ENCODE measurements around the gene CRB2. TPM values are rescaled to one million over a fixed set of nuclear protein-coding genes. Genes with fewer than 3 reads are reported as not detected.

The CRB2 gene
- total RNA-seq, 1 donor from 2014 or later = 1.2 TPM

DNA sequence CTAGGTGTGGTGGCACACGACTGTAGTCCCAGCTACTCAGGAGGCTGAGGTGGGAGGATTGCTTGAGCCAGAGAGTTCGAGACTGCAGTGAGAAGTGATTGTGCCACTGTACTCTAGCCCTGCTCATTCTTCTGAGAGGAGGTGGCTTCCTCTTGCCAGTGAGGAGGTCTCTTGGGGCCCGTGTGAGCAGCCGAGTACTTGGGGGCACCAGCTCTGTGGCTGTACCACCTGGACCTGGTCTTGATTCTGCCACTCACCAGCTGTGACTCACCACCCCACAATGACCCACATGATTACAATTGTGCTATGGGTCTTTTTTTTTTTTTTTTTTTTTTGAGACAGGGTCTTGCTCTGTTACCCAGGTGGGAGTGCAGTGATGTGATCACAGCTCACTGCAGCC is 18.0 kb upstream of the CRB2 start:
- Mint-ChIP-seq H3K9me3 (no peaks in the 10 kb centered on the region), H3K4me1 (peaks cover 95% of the 10 kb centered on the region), H3K27me3 (no peaks in the 10 kb centered on the region), H3K36me3 (ENCODE audit: low read depth) (no peaks in the 10 kb centered on the region), H3K4me3 (peak overlapping the region; percentile 85), H3K27ac (peak overlapping the region; percentile 96)
- POLR2A ChIA-PET = interaction anchor here (0.5 to 13.0 kb wide), 11 partner anchors 11 to 509 kb away, joined by 3 to 304 read pairs (median 18); partner anchors contain the start of genes PDCL and STRBP
- peak; percentile 61 for ATAC-seq (ENCODE audit: low read depth)
- TF ChIP-seq, protein P1, sequence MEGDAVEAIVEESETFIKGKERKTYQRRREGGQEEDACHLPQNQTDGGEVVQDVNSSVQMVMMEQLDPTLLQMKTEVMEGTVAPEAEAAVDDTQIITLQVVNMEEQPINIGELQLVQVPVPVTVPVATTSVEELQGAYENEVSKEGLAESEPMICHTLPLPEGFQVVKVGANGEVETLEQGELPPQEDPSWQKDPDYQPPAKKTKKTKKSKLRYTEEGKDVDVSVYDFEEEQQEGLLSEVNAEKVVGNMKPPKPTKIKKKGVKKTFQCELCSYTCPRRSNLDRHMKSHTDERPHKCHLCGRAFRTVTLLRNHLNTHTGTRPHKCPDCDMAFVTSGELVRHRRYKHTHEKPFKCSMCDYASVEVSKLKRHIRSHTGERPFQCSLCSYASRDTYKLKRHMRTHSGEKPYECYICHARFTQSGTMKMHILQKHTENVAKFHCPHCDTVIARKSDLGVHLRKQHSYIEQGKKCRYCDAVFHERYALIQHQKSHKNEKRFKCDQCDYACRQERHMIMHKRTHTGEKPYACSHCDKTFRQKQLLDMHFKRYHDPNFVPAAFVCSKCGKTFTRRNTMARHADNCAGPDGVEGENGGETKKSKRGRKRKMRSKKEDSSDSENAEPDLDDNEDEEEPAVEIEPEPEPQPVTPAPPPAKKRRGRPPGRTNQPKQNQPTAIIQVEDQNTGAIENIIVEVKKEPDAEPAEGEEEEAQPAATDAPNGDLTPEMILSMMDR (IDR thresholded peaks at IDR 0.05) = no peak
- CTCF ChIA-PET = interaction anchor here (1.1 to 2.8 kb wide), 2 partner anchors 12 to 113 kb away, joined by 7 to 15 read pairs; no protein-coding TSS in a partner anchor
- intact Hi-C loops (cut with micrococcal nuclease) = loop anchor here (1.0 to 2.0 kb wide), 4 partner anchors 12 to 243 kb away; no protein-coding TSS in a partner anchor
- DNase-seq = peak; percentile 61

DNA sequence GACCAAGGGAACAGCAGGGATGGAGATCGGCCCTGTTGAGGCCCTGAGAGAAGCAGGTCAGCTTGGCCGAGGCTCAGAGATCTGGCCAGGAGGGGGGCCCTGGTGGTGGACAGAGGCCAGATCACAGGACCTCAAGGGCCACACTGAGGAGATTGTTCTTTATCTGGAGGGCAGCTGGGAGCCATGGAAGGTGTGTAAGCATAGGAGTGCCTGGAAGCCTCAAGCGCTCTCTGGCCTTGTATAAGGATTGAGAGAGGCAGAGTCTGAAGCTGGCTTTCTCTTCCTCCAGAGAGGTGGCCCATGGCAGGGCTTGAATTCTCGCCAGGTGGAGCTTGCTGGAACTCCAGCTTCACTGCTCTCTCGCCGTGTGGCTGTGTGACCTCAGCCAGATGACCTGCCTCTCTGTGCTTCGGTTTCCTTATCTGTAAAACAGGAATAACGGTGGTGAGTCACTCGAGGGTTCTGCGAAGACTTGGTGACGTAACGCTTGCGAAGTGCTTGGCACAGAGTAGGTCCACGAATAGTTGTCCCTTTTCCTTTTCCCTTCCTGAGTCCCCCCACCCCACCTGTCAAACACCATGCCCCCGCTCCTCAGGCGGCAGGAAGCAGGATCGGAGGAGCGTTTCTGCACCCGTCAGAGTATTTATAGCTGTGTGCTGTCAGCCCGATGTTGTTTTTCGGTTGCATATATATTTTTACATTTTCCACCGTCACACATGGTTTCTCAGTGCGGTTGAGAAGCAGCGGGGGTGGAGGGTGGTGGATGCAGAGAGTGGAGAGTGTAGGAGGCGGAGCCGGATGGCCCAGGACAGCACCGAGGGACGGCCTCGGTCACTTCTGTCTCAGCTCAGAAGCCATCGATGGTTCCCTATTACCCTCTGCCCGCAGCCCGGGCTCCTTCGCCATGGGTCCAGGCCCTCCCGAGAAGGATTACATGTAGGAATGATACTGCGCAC is 17.0 kb upstream of the CRB2 start:
- Mint-ChIP-seq H3K4me3 (peak overlapping the region; percentile 85), H3K4me1 (peaks cover 97% of the 10 kb centered on the region), H3K9me3 (no peaks in the 10 kb centered on the region), H3K36me3 (ENCODE audit: low read depth) (no peaks in the 10 kb centered on the region), H3K27ac (peak overlapping the region; percentile 96), H3K27me3 (no peaks in the 10 kb centered on the region)
- ChIA-PET CTCF (interaction anchor here (0.7 to 2.9 kb wide), 7 partner anchors 10 to 237 kb away, joined by 3 to 17 read pairs (median 4); no protein-coding TSS in a partner anchor), POLR2A (interaction anchor here (0.5 to 13.0 kb wide), 32 partner anchors 9 to 948 kb away, joined by 3 to 304 read pairs (median 5); partner anchors contain the start of genes PDCL, RABGAP1, STRBP and ZBTB26)
- TF ChIP-seq, protein P1 (IDR thresholded peaks at IDR 0.05) = no peak
- peak; percentile 76 for DNase-seq
- ATAC-seq (ENCODE audit: low read depth) = peak; percentile 56
- intact Hi-C loops (cut with micrococcal nuclease) = loop anchor here (1.0 to 2.0 kb wide), 7 partner anchors 13 to 244 kb away; partner anchors contain the start of gene STRBP

DNA sequence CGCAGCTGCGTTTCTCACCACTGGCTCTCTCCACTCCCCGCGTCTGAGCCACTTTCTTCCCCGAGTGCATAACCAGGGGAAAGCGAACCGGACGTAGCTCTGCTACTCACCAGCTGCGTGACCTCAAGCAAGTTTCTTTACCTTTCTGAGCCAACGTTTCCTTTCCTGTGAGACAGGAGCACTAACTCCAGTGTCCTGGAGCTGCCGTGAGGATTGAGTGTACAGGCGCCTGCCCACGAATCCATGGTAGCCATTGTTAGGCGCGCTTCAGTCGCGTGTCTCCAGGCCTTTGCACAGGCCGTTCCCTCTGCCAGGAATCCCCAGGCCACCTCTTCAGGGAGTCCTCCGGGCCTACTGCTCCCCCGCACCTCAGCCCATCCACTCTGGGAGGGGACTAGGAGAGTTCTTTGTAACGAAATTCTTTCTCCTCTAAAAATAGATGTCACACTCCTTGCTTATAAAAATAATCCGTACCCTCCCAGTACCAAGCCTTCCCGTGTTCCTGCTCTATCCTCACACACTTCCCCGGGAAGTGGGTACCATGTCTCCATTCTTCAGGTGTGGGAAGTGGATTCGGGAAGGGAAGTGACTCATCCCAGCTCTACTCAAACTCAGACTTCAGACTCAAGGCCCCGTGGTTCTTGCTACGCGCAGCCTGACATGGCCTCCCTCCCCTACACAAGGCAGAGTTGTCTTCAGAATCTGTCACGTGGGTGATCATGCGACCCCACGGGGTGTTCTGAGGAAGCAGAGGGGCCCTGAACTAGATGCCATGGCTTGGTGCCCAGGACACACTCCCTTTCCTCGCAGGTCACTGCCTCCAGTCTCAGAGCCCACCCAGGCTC is 16.1 kb upstream of the CRB2 start:
- no peaks in the 10 kb centered on the region for H3K27me3 Mint-ChIP-seq
- CTCF ChIA-PET = interaction anchor here (0.7 to 2.9 kb wide), 6 partner anchors 9 to 238 kb away, joined by 3 to 17 read pairs (median 4); no protein-coding TSS in a partner anchor
- H3K4me1 Mint-ChIP-seq = peaks cover 98% of the 10 kb centered on the region
- ATAC-seq (ENCODE audit: low read depth) (peak; percentile 12), DNase-seq (no peak)
- H3K36me3 Mint-ChIP-seq (ENCODE audit: low read depth) = no peaks in the 10 kb centered on the region
- H3K27ac Mint-ChIP-seq = peak overlapping the region; percentile 96
- H3K9me3 Mint-ChIP-seq = no peaks in the 10 kb centered on the region
- H3K4me3 Mint-ChIP-seq = peak overlapping the region; percentile 85
- intact Hi-C loops (cut with micrococcal nuclease) = loop anchor here (1.0 to 10.0 kb wide), 7 partner anchors 35 to 877 kb away; partner anchors contain the start of gene STRBP
- POLR2A ChIA-PET = interaction anchor here (0.6 to 13.0 kb wide), 31 partner anchors 9 to 1075 kb away, joined by 3 to 304 read pairs (median 4); partner anchors contain the start of genes MRRF, RABGAP1, RBM18 and STRBP
- TF ChIP-seq, protein P1 (IDR thresholded peaks at IDR 0.05) = no peak

DNA sequence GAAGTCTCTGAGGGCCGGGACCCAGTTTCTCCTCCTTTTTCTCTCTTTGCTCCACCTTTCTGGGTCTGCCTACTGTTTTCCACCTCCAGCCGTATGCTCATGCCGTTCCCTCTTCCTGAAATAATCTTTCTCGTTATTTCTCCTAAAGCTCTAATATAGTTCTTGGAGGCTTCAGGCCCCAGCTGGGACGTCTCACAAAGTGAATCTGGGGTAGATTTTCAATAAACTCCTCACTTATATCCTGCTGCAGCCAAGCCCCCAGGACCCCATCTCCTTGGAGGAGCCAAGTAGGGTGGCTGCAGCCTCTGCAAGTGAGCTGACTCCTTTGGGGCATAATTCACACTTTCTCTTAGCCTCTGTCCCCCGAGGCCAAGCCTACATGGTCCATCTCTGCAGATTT is 14.2 kb upstream of the CRB2 start:
- DNase-seq = no peak
- Mint-ChIP-seq H3K4me1 (peaks cover 78% of the 10 kb centered on the region), H3K27me3 (no peaks in the 10 kb centered on the region), H3K27ac (peak overlapping the region; percentile 96), H3K36me3 (ENCODE audit: low read depth) (no peaks in the 10 kb centered on the region), H3K4me3 (peak overlapping the region; percentile 60), H3K9me3 (no peaks in the 10 kb centered on the region)
- CTCF ChIA-PET = no interaction called here
- ATAC-seq (ENCODE audit: low read depth) = no peak
- POLR2A ChIA-PET = interaction anchor here (0.6 to 13.0 kb wide), 4 partner anchors 20 to 247 kb away, joined by 3 to 304 read pairs (median 4); no protein-coding TSS in a partner anchor
- intact Hi-C loops (cut with micrococcal nuclease) = loop anchor here (2.0 to 10.0 kb wide), 3 partner anchors 437 to 877 kb away; partner anchors contain the start of gene RC3H2
- TF ChIP-seq, protein P1 (IDR thresholded peaks at IDR 0.05) = no peak

Data from activated B cell treated with CpG ODN at 0.5 μM for 24 hours (primary cell).